GM12892 (cell line): ENCODE data around the gene SLC18A2.

Experiments
- POLR2A ChIP-seq: IDR thresholded peaks from 2 replicates; pipeline ENCODE4 v1.6.1; 2011; ENCODE audit warnings: low read depth, low read length, control low read depth
- TAF1 ChIP-seq: IDR thresholded peaks from 2 replicates; pipeline ENCODE4 v1.6.1; 2011; ENCODE audit warnings: low read depth, mild to moderate bottlenecking, control low read depth, low read length, borderline replicate concordance

GRCh38 chr10:117320050-117320665 lies 79.2 kb downstream of the SLC18A2 start:
- TF ChIP-seq TAF1 (no peak), POLR2A (no peak)
